Ramos (cell line): ENCODE data around the gene RAD51C.
"Not testable (repeated sequence)": the region's sequence is repeated elsewhere in the genome, so short reads cannot be mapped to it uniquely, and the experiment has no call there.

Source experiments
- in situ Hi-C: fragments of 300-500 bp; cut with MboI; formaldehyde crosslinking; loops from one replicate; pipeline ENCODE4 v1.14.3; 2022; ENCODE audit warnings: low sequenced_read_pairs; ENCODE audit not compliant: unreplicated experiment

RAD51C gene

GRCh38 chr17:58692239-58693055 lies at the start of gene RAD51C:
Gene RAD51C (plus strand): TSS chr17:58692602. CDS start chr17:58692644, 42 bp downstream.
- in situ Hi-C loops: no loop called here

GRCh38 chr17:58643147-58643546 lies 49.3 kb upstream of the RAD51C start:
- in situ Hi-C loops: no loop called here

GRCh38 chr17:58648236-58648635 lies 44.2 kb upstream of the RAD51C start:
- in situ Hi-C loops: no loop called here

- in situ Hi-C loops: not testable (repeated sequence)
These were observed 34.2 kb upstream of the RAD51C start for GRCh38 chr17:58657962-58658803.

GRCh38 chr17:58658804-58659713 lies 33.3 kb upstream of the RAD51C start:
- in situ Hi-C loops: no loop called here

GRCh38 chr17:58659714-58660084 lies 32.7 kb upstream of the RAD51C start:
- in situ Hi-C loops: not testable (repeated sequence)

GRCh38 chr17:58660621-58661020 lies 31.8 kb upstream of the RAD51C start:
- in situ Hi-C loops: no loop called here

GRCh38 chr17:58661499-58661898 lies 30.9 kb upstream of the RAD51C start:
- in situ Hi-C loops: no loop called here

- in situ Hi-C loops: no loop called here
These were observed 28.1 kb upstream of the RAD51C start for GRCh38 chr17:58664302-58664701.

- in situ Hi-C loops: no loop called here
These were observed 26.2 kb upstream of the RAD51C start for GRCh38 chr17:58665946-58666857.

GRCh38 chr17:58666858-58667267 lies 25.5 kb upstream of the RAD51C start:
- in situ Hi-C loops: no loop called here

- in situ Hi-C loops: no loop called here
These were observed 24.3 kb upstream of the RAD51C start for GRCh38 chr17:58667934-58668597.

- in situ Hi-C loops: no loop called here
These were observed 23.8 kb upstream of the RAD51C start for GRCh38 chr17:58668598-58668935.

- in situ Hi-C loops: no loop called here
These were observed 22.5 kb upstream of the RAD51C start for GRCh38 chr17:58669853-58670252.

GRCh38 chr17:58671969-58672368 lies 20.4 kb upstream of the RAD51C start:
- in situ Hi-C loops: no loop called here

GRCh38 chr17:58677194-58677880 lies 15.1 kb upstream of the RAD51C start:
- in situ Hi-C loops: no loop called here

- in situ Hi-C loops: not testable (repeated sequence)
These were observed 14.1 kb upstream of the RAD51C start for GRCh38 chr17:58678287-58678686.

GRCh38 chr17:58679263-58680037 lies 13.0 kb upstream of the RAD51C start:
- in situ Hi-C loops: no loop called here
